Esophagus squamous epithelium (tissue), 4 donors: ENCODE data around the gene FOSL2.

Source experiments
- CTCF ChIP-seq, 6 experiments: fragments of 450-650 bp in 4 of 6; fragments of 200-600 bp in 2 of 6; sonication (generic) in 2 of 6; IDR thresholded peaks; one replicate each; pipeline ENCODE4 v1.5.1; 2016 to 2019; ENCODE audit warnings: antibody characterized with exemption in 6 of 6, mild to moderate bottlenecking in 4 of 6, moderate library complexity in 4 of 6
- POLR2A ChIP-seq, 4 donors: fragments of 450-650 bp; IDR thresholded peaks; one replicate each; pipeline ENCODE4 v1.6.1; 2017; ENCODE audit warnings: antibody characterized with exemption in 4 of 4, mild to moderate bottlenecking in 4 of 4, moderate library complexity in 3 of 4

GRCh38 chr2:28401411-28401810, 8.8 kb downstream of the FOSL2 start:
- TF ChIP-seq CTCF (IDR thresholded peaks at IDR 0.05) (no peak), POLR2A (IDR thresholded peaks at IDR 0.05) (no peak)
